NCI-H2196 (cell line): ENCODE results near the gene SLC35A3.

Source experiments
- DNase-seq: peaks from one replicate; lab custom pipeline; 2025; ENCODE audit not compliant: unreplicated experiment; lab: John Stamatoyannopoulos, UW

Gene SLC35A3

GRCh38 chr1:100075773-100076172 is 106.0 kb downstream of the SLC35A3 start:
- no peak for DNase-seq

- DNase-seq: no peak
These were observed 106.5 kb downstream of the SLC35A3 start for GRCh38 chr1:100076319-100076718.

- DNase-seq: no peak
These were observed 106.9 kb downstream of the SLC35A3 start for GRCh38 chr1:100076744-100077143.

GRCh38 chr1:100077531-100077930 is 107.7 kb downstream of the SLC35A3 start:
- no peak for DNase-seq

- DNase-seq: no peak
These were observed 110.5 kb downstream of the SLC35A3 start for GRCh38 chr1:100080331-100080730.
